A549 (cell line): ENCODE data around the gene GALNT12. TPM values are rescaled to one million over a fixed set of nuclear protein-coding genes. Genes with fewer than 3 reads are reported as not detected.

Source experiments
- ATAC-seq, 2 experiments: fragments of 200-7000 bp in 1 of 2; fragments of >200 bp in 1 of 2; cut with Nextera tagmentation in 1 of 2; cut with Tn5 transposase in 1 of 2; 3 replicates each; pipeline versions ENCODE4 v1.8.0 to v1.9.1; 2018 to 2020; ENCODE audit warnings: mild to moderate bottlenecking in 1 of 2, moderate library complexity in 1 of 2
- CTCF ChIA-PET: fragments of 300-600 bp; sonication (Branson Sonifier 250); formaldehyde crosslinking; extraction: SDS; loops from one replicate; lab custom pipeline; 2021; ENCODE audit warnings: antibody characterized with exemption, inconsistent platforms; lab: Yijun Ruan, JAX
- POLR2A ChIA-PET: fragments of 350-600 bp; formaldehyde crosslinking; extraction: SDS; loops from one replicate; lab custom pipeline; 2021; ENCODE audit warnings: antibody characterized with exemption, inconsistent platforms; lab: Yijun Ruan, JAX
- DNase-seq, 2 experiments: peaks; one replicate each; pipeline versions ENCODE4 v3.0.0 to v3.0.0-alpha.2; 2011 to 2016; ENCODE audit warnings: low read depth in 1 of 2, low spot score in 1 of 2
- FAIRE-seq: peaks from 2 replicates; lab custom pipeline; 2011; peaks lifted over from hg19 to GRCh38; lab: Jason Lieb, UNC
- H3K27ac ChIP-seq, 2 experiments: fragments of >200 bp; sonication (Bioruptor Twin); formaldehyde crosslinking; 3 replicates each; pipeline ENCODE4 v1.5.1; 2016 to 2017
- H3K4me1 ChIP-seq: fragments of >200 bp; sonication (Bioruptor Twin); formaldehyde crosslinking; 3 replicates; pipeline ENCODE4 v1.6.1; 2016
- H3K4me2 ChIP-seq: fragments of >200 bp; sonication (Bioruptor Twin); formaldehyde crosslinking; 3 replicates; pipeline ENCODE4 v1.6.1; 2016
- H3K4me3 ChIP-seq: fragments of >200 bp; sonication (Bioruptor Twin); formaldehyde crosslinking; 3 replicates; pipeline ENCODE4 v1.5.1; 2016
- H3K9me3 ChIP-seq: fragments of >200 bp; sonication (Bioruptor Twin); formaldehyde crosslinking; 3 replicates; pipeline ENCODE4 v1.6.1; 2016
- BHLHE40 ChIP-seq: IDR thresholded peaks from 2 replicates; pipeline ENCODE4 v1.6.1; 2012; ENCODE audit warnings: low read depth, low read length, inconsistent platforms
- CEBPB ChIP-seq, 2 experiments: fragments of >200 bp in 1 of 2; sonication (Bioruptor Twin) in 1 of 2; formaldehyde crosslinking in 1 of 2; IDR thresholded peaks; 2 replicates each; pipeline ENCODE4 v1.6.1; 2012 to 2016
- EHF ChIP-seq: fragments of 250-450 bp; sonication (Bioruptor Pico); IDR thresholded peaks from 2 replicates; pipeline ENCODE4 v1.5.0; 2020; ENCODE audit warnings: mild to moderate bottlenecking
- EHMT2 ChIP-seq: fragments of 200-600 bp; sonication (generic); IDR thresholded peaks from 2 replicates; pipeline ENCODE4 v1.6.1; 2016; ENCODE audit warnings: antibody characterized with exemption, low read depth, mild to moderate bottlenecking, moderate library complexity
- EP300 ChIP-seq, 2 experiments: fragments of >200 bp; sonication (Bioruptor Twin); formaldehyde crosslinking; IDR thresholded peaks; 2 replicates in 1 of 2; 3 replicates in 1 of 2; pipeline ENCODE4 v1.6.1; 2016 to 2017
- HES2 ChIP-seq: fragments of >200 bp; sonication (Bioruptor Twin); formaldehyde crosslinking; IDR thresholded peaks from 2 replicates; pipeline ENCODE4 v1.6.1; 2016
- HMGXB4 ChIP-seq: fragments of 250-450 bp; sonication (Bioruptor Pico); IDR thresholded peaks from 2 replicates; pipeline ENCODE4 v1.5.0; 2021; ENCODE audit warnings: mild to moderate bottlenecking, moderate library complexity, borderline replicate concordance
- HOXB13 ChIP-seq: fragments of 250-450 bp; sonication (Bioruptor Pico); IDR thresholded peaks from 2 replicates; pipeline ENCODE4 v1.5.0; 2020; ENCODE audit warnings: low read depth, mild to moderate bottlenecking, moderate library complexity
- JUN ChIP-seq, 2 experiments: fragments of >200 bp; sonication (Bioruptor Twin); formaldehyde crosslinking; IDR thresholded peaks; 2 replicates in 1 of 2; 3 replicates in 1 of 2; pipeline ENCODE4 v1.6.1; 2016 to 2017
- KDM1A ChIP-seq: fragments of 200-600 bp; sonication (generic); IDR thresholded peaks from 2 replicates; pipeline ENCODE4 v1.6.1; 2016; ENCODE audit warnings: low read depth, mild to moderate bottlenecking
- KDM5A ChIP-seq: fragments of 200-600 bp; sonication (generic); IDR thresholded peaks from 2 replicates; pipeline ENCODE4 v1.6.1; 2016; ENCODE audit warnings: antibody characterized with exemption, mild to moderate bottlenecking
- MYC ChIP-seq: IDR thresholded peaks from 2 replicates; pipeline ENCODE4 v1.6.1; 2012; ENCODE audit warnings: mild to moderate bottlenecking, inconsistent platforms, low read length, improper control_type of control experiment, borderline replicate concordance
- NFE2L2 ChIP-seq: fragments of 150-350 bp; conservative IDR thresholded peaks from 2 replicates; pipeline ENCODE4 v1.6.1; 2014; ENCODE audit warnings: low read length
- POLR2A ChIP-seq: IDR thresholded peaks from 2 replicates; pipeline ENCODE4 v1.6.1; 2012; ENCODE audit warnings: mild to moderate bottlenecking, low read length
- POLR2AphosphoS2 ChIP-seq: conservative IDR thresholded peaks from 2 replicates; pipeline ENCODE4 v1.6.1; 2012; ENCODE audit warnings: low read length, improper control_type of control experiment, inconsistent platforms
- RAD21 ChIP-seq, 2 experiments: fragments of >200 bp in 1 of 2; sonication (Bioruptor Twin) in 1 of 2; formaldehyde crosslinking in 1 of 2; IDR thresholded peaks in 1 of 2; conservative IDR thresholded peaks in 1 of 2; 2 replicates in 1 of 2; 3 replicates in 1 of 2; pipeline ENCODE4 v1.6.1; 2012 to 2018; ENCODE audit warnings: inconsistent platforms in 1 of 2
- RARB ChIP-seq: fragments of 250-450 bp; sonication (Bioruptor Pico); IDR thresholded peaks from 2 replicates; pipeline ENCODE4 v1.8.0; 2021; ENCODE audit warnings: mild to moderate bottlenecking, moderate library complexity
- SREBF2 ChIP-seq: fragments of 450-650 bp; IDR thresholded peaks from 2 replicates; pipeline ENCODE4 v1.6.1; 2014; ENCODE audit warnings: mild to moderate bottlenecking, moderate library complexity
- TFCP2L1 ChIP-seq: fragments of 250-450 bp; sonication (Bioruptor Pico); IDR thresholded peaks from 2 replicates; pipeline ENCODE4 v1.5.0; 2021; ENCODE audit warnings: mild to moderate bottlenecking
- TP53 ChIP-seq: fragments of 250-450 bp; sonication (Bioruptor Pico); IDR thresholded peaks from 2 replicates; pipeline ENCODE4 v1.5.0; 2021; ENCODE audit warnings: mild to moderate bottlenecking, moderate library complexity
- ZC3H11A ChIP-seq: fragments of 450-650 bp; IDR thresholded peaks from 2 replicates; pipeline ENCODE4 v1.6.1; 2014; ENCODE audit warnings: antibody characterized with exemption, mild to moderate bottlenecking
- ZFP36 ChIP-seq: fragments of 450-650 bp; IDR thresholded peaks from 2 replicates; pipeline ENCODE4 v1.6.1; 2014; ENCODE audit warnings: borderline replicate concordance; ENCODE audit not compliant: partially characterized antibody
- ZNF302 ChIP-seq: fragments of 250-450 bp; sonication (Bioruptor Pico); IDR thresholded peaks from 2 replicates; pipeline ENCODE4 v1.9.0; 2021; ENCODE audit warnings: inconsistent platforms, mild to moderate bottlenecking, moderate library complexity
- WGBS: methylation state at CpG from one replicate; pipeline ENCODE4 v1.1.6; 2017; ENCODE audit errors: missing lambda C conversion rate; 5-methylcytosine and 5-hydroxymethylcytosine counted together
- polyA plus RNA-seq, 4 experiments: library from polyadenylated mRNA; depleted of rRNA in 3 of 4; stranded (reverse); fragments of >200 nt; fragmentation: RNase III in 1 of 4; extraction: RNeasy Plus Mini Kit Qiagen cat#74134 plus additional on column Dnase treatment in 1 of 4; gene quantifications; 2 replicates in 3 of 4; 3 replicates in 1 of 4; pipeline ENCODE4 v1.2.3, GENCODE V29; 2011 to 2017
- TF ChIP-seq, protein P1 (sequence below): fragments of 250-450 bp; sonication (Bioruptor Pico); IDR thresholded peaks from 2 replicates; pipeline ENCODE4 v1.5.0; 2020; ENCODE audit warnings: low read depth, mild to moderate bottlenecking, moderate library complexity

The GALNT12 gene
- polyA plus RNA-seq, 2 of the 4 experiments (the other 2 are of a cell fraction), result 3.2 to 7.3 TPM

GRCh38 chr9:98784831-98785806, 22.4 kb upstream of the GALNT12 start:
- Histone ChIP-seq H3K27ac (no peak overlapping the region), H3K9me3 (no peaks in the 10 kb centered on the region), H3K4me1 (peaks cover 15% of the 10 kb centered on the region), H3K4me2 (no peak overlapping the region), H3K4me3 (no peak overlapping the region)
- POLR2A ChIA-PET, result no interaction called here
- FAIRE-seq (no peak), DNase-seq (no peak), ATAC-seq (no peak)
- WGBS, result 79% methylated on average over 11 of the region's 11 CpGs
- TF ChIP-seq MYC (no peak), KDM1A (no peak), CEBPB (IDR thresholded peaks at IDR 0.05) (no peak), KDM5A (no peak), RARB (CRISPR knock-in tag) (no peak), HOXB13 (CRISPR knock-in tag) (no peak), RAD21 (conservative IDR thresholded peaks at IDR 0.05 in 1 of 2, IDR thresholded peaks at IDR 0.05 in 1 of 2) (no peak), SREBF2 (no peak), HES2 (no peak), ZC3H11A (no peak), ZFP36 (no peak), NFE2L2 (no peak), ZNF302 (no peak), EP300 (IDR thresholded peaks at IDR 0.05) (no peak), BHLHE40 (no peak), EHF (CRISPR knock-in tag) (no peak), JUN (IDR thresholded peaks at IDR 0.05) (no peak), TFCP2L1 (CRISPR knock-in tag) (no peak), POLR2A (no peak), POLR2AphosphoS2 (no peak)
- CTCF ChIA-PET, result interaction anchor here (0.7 to 10.9 kb wide), 3 partner anchors 6 to 579 kb away, joined by 3 to 146 read pairs (median 3); no protein-coding TSS in a partner anchor

GRCh38 chr9:98786750-98787510, 20.5 kb upstream of the GALNT12 start:
- no peak for TF ChIP-seq EHF (CRISPR knock-in tag)
- TF ChIP-seq, protein P1, sequence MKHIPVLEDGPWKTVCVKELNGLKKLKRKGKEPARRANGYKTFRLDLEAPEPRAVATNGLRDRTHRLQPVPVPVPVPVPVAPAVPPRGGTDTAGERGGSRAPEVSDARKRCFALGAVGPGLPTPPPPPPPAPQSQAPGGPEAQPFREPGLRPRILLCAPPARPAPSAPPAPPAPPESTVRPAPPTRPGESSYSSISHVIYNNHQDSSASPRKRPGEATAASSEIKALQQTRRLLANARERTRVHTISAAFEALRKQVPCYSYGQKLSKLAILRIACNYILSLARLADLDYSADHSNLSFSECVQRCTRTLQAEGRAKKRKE (CRISPR knock-in tag), result no peak
- no peak for TF ChIP-seq NFE2L2
- no peak for TF ChIP-seq EHMT2
- TF ChIP-seq BHLHE40, result no peak
- no peak for TF ChIP-seq JUN (IDR thresholded peaks at IDR 0.05)
- TF ChIP-seq MYC, result no peak
- TF ChIP-seq HMGXB4 (CRISPR knock-in tag), result no peak
- TF ChIP-seq TP53 (CRISPR knock-in tag), result no peak
- POLR2A ChIA-PET, result no interaction called here
- H3K9me3 ChIP-seq, result no peaks in the 10 kb centered on the region
- CTCF ChIA-PET, result interaction anchor here (1.0 to 10.9 kb wide), 2 partner anchors 8 to 471 kb away, joined by 3 to 146 read pairs; no protein-coding TSS in a partner anchor
- H3K4me3 ChIP-seq, result no peak overlapping the region
- no peak overlapping the region for H3K4me2 ChIP-seq
- H3K4me1 ChIP-seq, result peaks cover 22% of the 10 kb centered on the region
- FAIRE-seq (no peak), DNase-seq (no peak), ATAC-seq (no peak)
- H3K27ac ChIP-seq, result no peak overlapping the region
- WGBS, result 93% methylated on average over 4 of the region's 4 CpGs
